SJCRH30 (cell line): Measurements from ENCODE around the gene RRP1. TPM values are rescaled to one million over a fixed set of nuclear protein-coding genes. Genes with fewer than 3 reads are reported as not detected.
A peak's percentile ranks its signal among the peaks of the same experiment; 100 is the strongest.

Experiments
- DNase-seq, 2 experiments: peaks; one replicate each; pipeline ENCODE4 v3.0.0-alpha.2; 2015 to 2020
- H3K27ac ChIP-seq: fragments of 250-450 bp; sonication (Bioruptor Pico); 2 replicates; pipeline ENCODE4 v1.5.1; 2020; ENCODE audit warnings: mild to moderate bottlenecking, moderate library complexity
- H3K27me3 ChIP-seq: fragments of 250-450 bp; sonication (Bioruptor Pico); 2 replicates; pipeline ENCODE4 v1.5.1; 2020; ENCODE audit warnings: mild to moderate bottlenecking, moderate library complexity
- H3K36me3 ChIP-seq: fragments of 250-450 bp; sonication (Bioruptor Pico); 2 replicates; pipeline ENCODE4 v1.5.1; 2020; ENCODE audit warnings: mild to moderate bottlenecking, moderate library complexity
- H3K4me1 ChIP-seq: fragments of 250-450 bp; sonication (Bioruptor Pico); 2 replicates; pipeline ENCODE4 v1.5.1; 2020; ENCODE audit warnings: mild to moderate bottlenecking, moderate library complexity
- H3K4me3 ChIP-seq: fragments of 250-450 bp; sonication (Bioruptor Pico); 2 replicates; pipeline ENCODE4 v1.5.1; 2020; ENCODE audit warnings: mild to moderate bottlenecking, moderate library complexity
- H3K9me3 ChIP-seq: fragments of 250-450 bp; sonication (Bioruptor Pico); replicated peaks from 2 replicates; pipeline ENCODE4 v1.5.1; 2020; ENCODE audit warnings: mild to moderate bottlenecking, moderate library complexity
- total RNA-seq: library from RNA; depleted of rRNA; stranded (reverse); fragments of >200 nt; shearing (Covaris generic); gene quantifications from 2 replicates; pipeline ENCODE4 v1.2.3, GENCODE V29; 2014

The RRP1 gene
- total RNA-seq, 1 experiment from 2014 or later: 36.2 TPM

DNA sequence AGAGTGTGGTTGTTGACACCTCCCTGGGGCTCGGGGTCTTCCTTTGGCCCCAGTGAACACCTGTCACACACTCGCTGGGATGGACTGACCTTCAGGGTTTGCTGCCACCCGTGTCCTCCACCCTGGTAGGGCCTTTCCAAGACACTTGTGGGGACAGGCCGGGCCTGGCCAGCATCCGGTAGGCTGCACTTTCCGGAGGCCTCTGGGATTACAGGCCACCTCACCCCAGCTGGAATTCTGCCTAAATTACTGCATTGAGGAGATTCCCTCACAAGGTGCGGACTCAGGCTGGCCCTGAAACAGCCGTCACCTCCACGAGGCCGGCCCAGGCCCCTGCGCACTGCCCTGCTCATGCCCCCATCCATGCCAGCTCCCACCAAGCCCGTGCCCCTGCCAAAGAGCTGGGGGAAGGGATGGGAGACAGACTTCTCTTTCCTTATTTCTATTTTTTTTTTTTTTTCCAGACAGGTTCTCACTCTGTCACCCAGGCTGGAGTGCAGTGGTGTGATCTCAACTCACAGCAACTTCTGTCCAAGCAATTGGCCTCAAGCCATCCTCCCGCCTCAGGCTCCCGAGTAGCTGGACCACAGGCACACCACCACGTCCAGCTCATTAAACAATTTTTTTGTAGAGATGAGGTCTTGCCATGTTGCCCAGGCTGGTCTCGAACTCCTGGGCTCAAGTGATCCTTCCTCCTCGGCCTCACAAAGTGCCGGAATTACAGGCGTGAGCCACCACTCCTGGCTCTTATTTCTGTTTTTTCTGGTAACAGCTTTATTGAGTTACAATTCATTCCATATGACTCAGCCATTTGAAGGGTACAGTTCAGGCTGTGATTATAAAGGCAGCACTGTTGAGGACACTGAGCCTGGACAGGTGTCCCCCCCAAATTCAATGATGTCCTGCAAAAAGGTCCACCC lies 24.5 kb upstream of the RRP1 start:
- H3K27me3 ChIP-seq: no peaks in the 10 kb centered on the region
- no peaks in the 10 kb centered on the region for H3K36me3 ChIP-seq
- H3K9me3 ChIP-seq: no peaks in the 10 kb centered on the region
- H3K27ac ChIP-seq: no peak overlapping the region
- no peak for DNase-seq
- no peak overlapping the region for H3K4me3 ChIP-seq
- H3K4me1 ChIP-seq: no peaks in the 10 kb centered on the region; the same call in 1 of the 2 replicates

DNA sequence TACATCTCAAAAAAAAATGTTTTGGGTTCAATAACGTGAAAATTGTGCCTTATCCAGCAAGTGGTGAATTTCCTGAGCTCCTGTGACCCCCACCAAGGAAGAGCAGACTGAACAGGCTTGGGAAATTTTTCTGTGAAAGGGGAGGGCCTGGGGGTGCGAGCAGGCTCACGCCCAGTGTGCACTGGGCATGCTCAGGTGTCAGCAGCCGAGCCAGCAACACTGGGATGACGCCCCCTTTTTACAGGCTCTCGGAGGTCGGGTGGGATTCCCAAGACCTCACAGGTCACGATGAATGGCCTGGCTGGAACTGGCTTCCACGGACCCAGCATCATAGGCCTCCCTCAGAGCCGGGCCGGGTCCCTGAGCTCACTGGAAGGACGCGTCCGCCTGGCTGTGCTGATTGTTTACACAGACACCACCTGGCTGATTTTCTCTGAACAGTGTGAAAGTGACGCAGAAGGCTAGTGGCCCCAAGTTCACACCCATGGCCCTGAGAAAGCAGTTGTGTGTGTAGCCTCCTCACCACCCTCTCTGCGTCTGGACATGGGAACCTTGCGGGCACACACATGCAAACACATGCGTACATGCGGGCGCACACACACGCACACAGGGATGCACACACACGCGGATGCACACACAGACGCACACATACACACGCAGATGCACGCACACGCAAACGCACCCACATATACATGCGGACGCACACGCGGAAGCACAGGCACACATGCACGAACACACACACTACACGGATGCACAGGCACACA lies 22.5 kb upstream of the RRP1 start:
- peak in 1 of 2 experiments; percentile 35 for DNase-seq
- Histone ChIP-seq H3K4me3 (no peak overlapping the region), H3K27me3 (no peaks in the 10 kb centered on the region), H3K36me3 (no peaks in the 10 kb centered on the region), H3K4me1 (no peaks in the 10 kb centered on the region; the same call in 1 of the 2 replicates), H3K9me3 (no peaks in the 10 kb centered on the region), H3K27ac (no peak overlapping the region)

DNA sequence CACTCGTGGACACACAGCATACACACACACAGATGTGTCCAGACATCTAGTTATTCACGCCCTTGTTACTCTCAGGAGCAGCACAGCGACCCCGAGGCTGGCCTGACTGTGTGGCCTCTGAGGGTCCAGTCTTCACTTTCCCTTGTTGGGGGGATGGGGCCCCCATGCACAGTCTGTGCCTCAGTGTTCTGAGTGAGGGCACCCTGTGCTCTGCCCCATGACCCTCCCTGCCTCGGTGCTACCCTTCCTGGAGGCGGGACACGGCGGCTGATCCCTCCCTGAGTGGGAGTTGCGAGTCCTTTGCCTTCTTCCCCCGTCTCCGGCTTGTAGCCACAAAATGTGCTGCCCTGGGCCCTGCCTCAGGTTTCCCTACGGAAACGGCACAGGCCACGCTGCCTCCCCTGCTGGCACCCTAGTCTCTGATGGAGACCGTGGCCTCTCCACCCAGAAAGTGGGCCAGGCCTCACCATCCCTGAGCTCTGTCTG lies 21.8 kb upstream of the RRP1 start:
- no peaks in the 10 kb centered on the region for H3K36me3 ChIP-seq
- no peaks in the 10 kb centered on the region for H3K27me3 ChIP-seq
- H3K4me3 ChIP-seq: no peak overlapping the region
- no peaks in the 10 kb centered on the region; the same call in 1 of the 2 replicates for H3K4me1 ChIP-seq
- DNase-seq: no peak
- H3K27ac ChIP-seq: no peak overlapping the region
- no peaks in the 10 kb centered on the region for H3K9me3 ChIP-seq

DNA sequence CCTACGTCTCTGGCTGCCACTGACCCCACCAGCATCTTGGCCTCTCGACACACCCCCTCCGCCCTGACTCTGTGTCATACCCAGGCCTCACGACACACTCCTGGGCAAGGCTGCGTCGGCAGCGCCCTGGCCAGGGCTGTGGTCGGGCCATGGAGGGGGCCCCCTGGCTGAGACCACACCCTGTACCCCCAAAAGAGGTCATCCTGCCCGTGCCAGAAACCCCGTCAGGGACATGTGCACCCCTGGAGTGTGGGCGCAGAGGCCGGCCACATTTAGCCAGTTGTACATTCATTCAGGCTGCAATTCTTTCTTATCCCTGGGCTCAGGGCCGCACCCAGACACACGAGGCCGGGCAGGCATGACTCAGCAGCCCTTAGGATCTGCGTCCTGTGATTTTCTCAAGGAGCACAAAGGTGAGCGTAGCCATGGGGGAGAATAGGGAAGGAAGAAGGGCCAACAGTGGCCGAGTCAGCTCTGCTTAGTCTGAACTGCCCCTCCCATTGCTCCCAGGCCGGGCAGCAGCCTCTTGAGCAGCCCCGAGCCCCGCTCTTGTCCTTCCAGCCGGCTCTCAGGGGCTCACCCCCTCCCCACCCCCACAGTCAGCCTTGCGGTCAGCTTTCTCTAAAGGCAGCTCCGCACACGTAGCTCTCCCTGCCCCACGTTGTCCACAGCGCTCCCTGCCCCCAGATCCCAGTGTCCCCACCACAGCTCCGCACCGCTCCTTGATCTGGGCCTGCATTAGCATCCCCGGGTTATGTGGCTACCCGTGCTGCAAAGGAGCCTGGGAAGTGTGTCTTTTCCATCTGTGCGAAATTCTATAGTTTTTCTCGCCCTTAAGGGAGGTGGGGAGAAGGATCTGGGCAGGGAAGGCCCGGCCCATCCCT lies 21.2 kb upstream of the RRP1 start:
- Histone ChIP-seq H3K27ac (no peak overlapping the region), H3K4me3 (no peak overlapping the region)
- DNase-seq: no peak

DNA sequence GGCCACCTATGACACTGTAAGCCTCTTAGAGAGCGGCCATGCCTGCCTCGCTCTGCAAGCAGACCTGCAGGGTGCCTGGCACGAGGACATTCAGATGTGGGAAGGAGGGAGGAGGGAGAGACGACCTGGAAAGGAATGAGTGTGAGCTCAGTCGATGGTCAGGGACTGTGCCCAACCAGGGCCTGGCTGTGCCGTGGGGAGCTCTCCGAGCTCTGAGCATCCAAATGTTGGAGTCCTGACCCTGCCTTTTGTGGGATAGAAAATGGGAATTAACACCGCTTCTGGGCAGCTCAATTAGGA lies 20.6 kb upstream of the RRP1 start:
- H3K27me3 ChIP-seq: no peaks in the 10 kb centered on the region
- H3K27ac ChIP-seq: no peak overlapping the region
- H3K36me3 ChIP-seq: 0 out of 2 replicates have a peak, but pooled peaks cover 7% of the 10 kb centered on the region
- H3K4me3 ChIP-seq: no peak overlapping the region
- no peaks in the 10 kb centered on the region for H3K9me3 ChIP-seq
- no peak for DNase-seq
- H3K4me1 ChIP-seq: no peaks in the 10 kb centered on the region; the same call in 1 of the 2 replicates

More for the DNA sequence above, 21.2 kb upstream of the RRP1 start:
- Histone ChIP-seq H3K9me3 (no peaks in the 10 kb centered on the region), H3K36me3 (0 out of 2 replicates have a peak, but pooled peaks cover 5% of the 10 kb centered on the region), H3K4me1 (no peaks in the 10 kb centered on the region; the same call in 1 of the 2 replicates), H3K27me3 (no peaks in the 10 kb centered on the region)

DNA sequence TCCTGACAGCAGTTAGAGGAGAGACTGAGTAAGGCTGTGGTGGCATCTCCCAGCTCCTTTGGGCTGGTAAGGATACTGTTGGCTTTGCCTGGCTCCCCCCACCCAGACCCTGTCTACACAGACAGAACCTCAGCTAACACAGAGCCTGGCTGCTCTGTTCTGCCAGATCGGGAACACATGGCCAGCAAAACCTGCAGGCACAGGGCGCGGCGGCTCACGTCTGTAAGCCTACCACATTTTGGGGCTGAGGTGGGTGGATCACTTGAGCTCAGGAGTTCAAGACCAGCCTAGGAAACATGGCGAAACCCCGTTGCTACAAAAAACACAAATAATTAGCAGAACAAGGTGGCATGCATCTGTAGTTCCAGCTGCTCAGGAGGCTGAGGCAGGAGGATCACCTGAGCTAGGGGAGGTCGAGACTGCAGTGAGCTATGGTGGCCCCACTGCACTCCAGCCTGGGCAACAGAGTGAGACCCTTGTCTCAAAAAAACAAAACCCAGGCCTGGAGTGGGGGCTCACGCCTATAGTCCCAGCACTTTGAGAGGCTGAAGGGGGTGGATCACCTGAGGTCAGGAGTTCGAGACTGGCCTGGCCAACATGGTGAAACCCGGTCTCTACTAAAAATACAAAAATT lies 19.9 kb upstream of the RRP1 start:
- no peak overlapping the region for H3K4me3 ChIP-seq
- DNase-seq: no peak
- no peak overlapping the region for H3K27ac ChIP-seq
- no peaks in the 10 kb centered on the region; the same call in 1 of the 2 replicates for H3K4me1 ChIP-seq
- H3K36me3 ChIP-seq: 0 out of 2 replicates have a peak, but pooled peaks cover 9% of the 10 kb centered on the region
- no peaks in the 10 kb centered on the region for H3K9me3 ChIP-seq
- no peaks in the 10 kb centered on the region for H3K27me3 ChIP-seq

DNA sequence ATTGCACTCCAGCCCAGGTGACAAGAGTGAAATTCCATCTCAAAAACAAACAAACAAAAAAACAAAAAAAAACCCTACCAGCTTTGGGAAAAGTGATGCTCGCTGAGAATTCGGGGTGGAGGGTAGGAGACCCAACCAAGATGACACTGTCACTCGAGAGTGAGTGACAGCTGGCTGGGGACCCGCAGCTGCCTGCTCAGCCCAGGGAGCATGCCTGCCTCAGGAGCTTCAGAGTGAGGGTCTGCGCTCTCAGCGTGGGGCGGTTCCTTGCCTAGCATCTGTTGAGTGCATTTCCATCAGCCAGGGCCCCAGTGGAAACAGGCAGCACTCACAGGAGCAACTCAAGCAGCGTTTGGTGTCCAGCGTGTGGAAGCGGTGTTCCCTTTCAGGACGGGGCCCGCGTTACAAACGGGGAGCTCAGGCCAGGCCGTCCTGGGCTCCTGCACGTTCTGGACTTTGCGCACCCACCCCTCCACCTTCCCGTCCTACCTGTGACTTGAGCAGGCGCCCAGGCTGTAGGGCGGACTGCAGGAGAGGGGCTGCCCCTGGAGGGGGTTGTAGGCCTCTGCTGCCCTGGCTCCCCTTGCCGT lies 19.2 kb upstream of the RRP1 start:
- Histone ChIP-seq H3K36me3 (0 out of 2 replicates have a peak, but pooled peaks cover 9% of the 10 kb centered on the region), H3K4me3 (no peak overlapping the region), H3K27ac (no peak overlapping the region), H3K9me3 (no peaks in the 10 kb centered on the region), H3K27me3 (no peaks in the 10 kb centered on the region), H3K4me1 (no peaks in the 10 kb centered on the region; the same call in 1 of the 2 replicates)
- DNase-seq: no peak

DNA sequence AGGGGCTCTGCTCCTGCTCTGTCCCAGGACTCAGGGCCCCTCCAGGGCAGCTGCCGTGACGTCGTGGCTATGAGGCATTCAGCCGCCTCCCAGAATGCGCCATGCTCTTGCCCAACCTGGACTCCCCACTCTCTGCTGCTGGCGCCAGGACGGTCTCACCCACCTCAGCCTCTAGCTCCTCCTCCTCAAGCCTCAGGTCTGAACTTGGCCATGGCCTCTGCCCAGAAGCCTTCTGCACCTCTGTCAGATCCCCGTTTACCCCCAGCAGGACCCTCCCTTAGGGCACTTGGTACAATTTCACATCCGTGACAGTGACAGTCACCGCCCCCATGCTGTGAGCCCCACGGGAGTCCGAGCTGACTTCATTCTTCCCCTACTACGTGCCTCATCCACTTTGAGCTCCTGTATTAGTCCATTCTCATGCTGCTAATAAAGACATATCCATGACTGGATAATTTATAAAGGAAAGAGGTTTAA lies 18.1 kb upstream of the RRP1 start:
- no peaks in the 10 kb centered on the region for H3K27me3 ChIP-seq
- H3K9me3 ChIP-seq: no peaks in the 10 kb centered on the region
- H3K4me1 ChIP-seq: no peaks in the 10 kb centered on the region; the same call in 1 of the 2 replicates
- no peak overlapping the region for H3K27ac ChIP-seq
- H3K4me3 ChIP-seq: no peak overlapping the region
- 0 out of 2 replicates have a peak, but pooled peaks cover 9% of the 10 kb centered on the region for H3K36me3 ChIP-seq
- DNase-seq: no peak

DNA sequence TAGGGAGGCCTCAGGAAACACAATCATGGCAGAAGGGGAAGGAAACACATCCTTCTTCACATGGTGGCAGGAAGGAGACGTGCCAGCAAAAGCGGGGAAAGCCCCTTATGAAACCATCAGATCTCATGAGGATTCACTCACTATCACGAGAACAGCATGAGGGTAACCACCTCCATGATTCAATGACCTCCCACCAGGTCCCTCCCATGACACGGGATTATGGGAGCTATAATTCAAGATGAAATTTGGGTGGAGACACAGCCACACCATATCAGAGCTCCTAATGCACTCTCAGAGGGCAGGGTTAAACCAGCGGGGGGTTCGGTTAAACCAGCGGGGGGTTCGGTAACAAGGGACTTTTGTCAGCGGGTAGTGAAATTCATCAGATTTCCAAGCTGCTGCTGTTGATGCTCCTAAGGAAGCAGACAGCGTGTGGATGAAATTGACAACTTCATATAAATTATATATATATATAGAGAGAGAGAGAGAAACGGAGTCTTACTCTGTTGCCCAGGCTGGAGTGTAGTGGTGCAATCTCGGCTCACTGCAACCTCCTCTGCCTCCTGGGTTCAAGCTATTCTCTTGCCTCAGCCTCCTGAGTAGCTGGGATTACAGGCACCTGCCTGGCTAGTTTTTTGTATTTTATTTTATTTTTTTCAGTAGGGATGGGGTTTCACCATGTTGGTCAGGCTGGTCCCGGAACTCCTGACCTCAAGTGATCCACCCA lies 17.5 kb upstream of the RRP1 start:
- H3K4me3 ChIP-seq: no peak overlapping the region
- DNase-seq: no peak
- H3K9me3 ChIP-seq: no peaks in the 10 kb centered on the region
- H3K4me1 ChIP-seq: no peaks in the 10 kb centered on the region; the same call in 1 of the 2 replicates
- H3K27ac ChIP-seq: no peak overlapping the region
- 0 out of 2 replicates have a peak, but pooled peaks cover 9% of the 10 kb centered on the region for H3K36me3 ChIP-seq
- no peaks in the 10 kb centered on the region for H3K27me3 ChIP-seq

DNA sequence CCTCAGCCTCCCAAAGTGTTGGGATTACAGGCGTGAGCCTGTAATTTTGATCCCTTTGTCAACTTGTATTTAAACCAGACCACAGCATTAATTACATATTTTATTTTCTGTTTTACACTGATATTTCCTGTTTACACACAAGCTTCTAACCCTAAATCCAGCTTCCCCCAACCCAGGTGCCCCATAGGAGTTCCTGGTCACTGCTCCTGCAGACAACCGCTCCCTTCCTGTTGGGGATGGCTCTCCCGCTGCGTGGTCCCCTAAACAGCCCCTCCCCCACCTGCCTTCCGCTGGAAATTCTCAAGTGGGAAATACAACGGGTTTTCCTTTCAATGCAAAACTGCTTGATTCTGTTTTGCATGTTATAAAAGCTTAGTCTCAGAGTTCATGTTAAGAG lies 17.0 kb upstream of the RRP1 start:
- no peak overlapping the region for H3K27ac ChIP-seq
- no peak overlapping the region for H3K4me3 ChIP-seq
- H3K27me3 ChIP-seq: no peaks in the 10 kb centered on the region
- H3K36me3 ChIP-seq: 0 out of 2 replicates have a peak, but pooled peaks cover 9% of the 10 kb centered on the region
- H3K9me3 ChIP-seq: no peaks in the 10 kb centered on the region
- DNase-seq: no peak
- H3K4me1 ChIP-seq: no peaks in the 10 kb centered on the region; the same call in 1 of the 2 replicates

DNA sequence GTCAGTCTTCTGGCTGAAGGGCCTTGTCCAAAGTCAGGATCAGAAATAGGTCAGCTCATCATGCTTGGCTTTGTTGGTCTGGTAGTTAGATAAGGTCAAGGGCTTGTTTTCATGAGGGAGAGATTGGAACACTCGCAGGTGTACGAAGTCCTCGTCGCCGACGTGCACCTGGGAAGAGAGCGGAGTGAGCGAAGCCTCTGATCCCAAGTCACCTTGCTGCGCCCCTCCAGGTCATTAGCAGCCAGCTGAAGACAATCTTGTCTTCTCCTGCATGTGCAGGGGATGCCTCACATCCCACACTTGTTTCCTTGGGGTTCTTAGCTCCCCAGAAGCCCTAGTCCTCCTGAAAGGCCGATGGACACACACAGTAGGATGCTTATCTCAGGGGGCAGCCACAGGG lies 15.2 kb upstream of the RRP1 start:
- Histone ChIP-seq H3K27ac (no peak overlapping the region), H3K9me3 (no peaks in the 10 kb centered on the region), H3K4me1 (no peaks in the 10 kb centered on the region; the same call in 1 of the 2 replicates), H3K4me3 (no peak overlapping the region), H3K27me3 (no peaks in the 10 kb centered on the region), H3K36me3 (0 out of 2 replicates have a peak, but pooled peaks cover 9% of the 10 kb centered on the region)
- no peak for DNase-seq

DNA sequence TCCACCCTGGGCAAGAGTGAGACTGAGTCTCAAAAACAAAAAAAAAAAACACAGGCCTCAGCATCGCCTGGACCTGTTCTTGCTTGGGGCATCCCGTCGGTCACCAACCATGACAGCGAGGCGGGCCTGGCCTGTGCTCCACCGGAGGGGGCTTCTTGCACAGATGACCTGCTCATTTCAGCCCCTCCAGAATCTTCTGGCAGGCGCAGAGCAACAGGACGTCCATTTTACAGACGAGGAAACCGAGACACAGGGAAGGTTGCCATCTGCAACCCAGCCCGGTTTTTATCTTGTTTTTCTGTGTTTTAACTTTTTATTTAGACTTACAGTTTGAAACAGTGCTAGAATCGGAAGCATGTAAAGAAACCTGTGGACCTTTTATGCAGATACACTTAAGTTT lies 14.2 kb upstream of the RRP1 start:
- peak overlapping the region; percentile 98 for H3K4me3 ChIP-seq
- no peaks in the 10 kb centered on the region; the same call in 1 of the 2 replicates for H3K4me1 ChIP-seq
- no peaks in the 10 kb centered on the region for H3K9me3 ChIP-seq
- DNase-seq: no peak
- no peaks in the 10 kb centered on the region for H3K27me3 ChIP-seq
- H3K27ac ChIP-seq: no peak overlapping the region
- H3K36me3 ChIP-seq: 0 out of 2 replicates have a peak, but pooled peaks cover 9% of the 10 kb centered on the region
